GM23338 (cell line): ENCODE data around the gene MYO15B. TPM values are rescaled to one million over a fixed set of nuclear protein-coding genes. Genes with fewer than 3 reads are reported as not detected.

ENCODE experiments used
- ATAC-seq: fragments of 200-7000 bp; cut with Tn5 transposase; 3 replicates; pipeline ENCODE4 v1.9.1; 2020
- DNase-seq: peaks from one replicate; pipeline ENCODE4 v3.0.0-alpha.2; 2015; ENCODE audit warnings: low spot score
- H2AFZ ChIP-seq: fragments of 200-600 bp; sonication (generic); 2 replicates; pipeline ENCODE4 v1.8.0; 2016; ENCODE audit warnings: antibody characterized with exemption, mild to moderate bottlenecking, moderate library complexity
- H3F3A ChIP-seq: fragments of 200-600 bp; sonication (generic); replicated peaks from 2 replicates; pipeline ENCODE4 v1.8.0; 2017; ENCODE audit warnings: antibody characterized with exemption, mixed run types, low read depth
- H3K27ac ChIP-seq: fragments of 200-600 bp; sonication (generic); 2 replicates; pipeline ENCODE4 v1.6.1; 2016; ENCODE audit warnings: low read depth
- H3K27me3 ChIP-seq: fragments of 200-600 bp; sonication (generic); 2 replicates; pipeline ENCODE4 v1.8.0; 2016; ENCODE audit warnings: mild to moderate bottlenecking, mixed run types, moderate library complexity; ENCODE audit not compliant: insufficient read depth
- H3K36me3 ChIP-seq: fragments of 200-600 bp; sonication (generic); 2 replicates; pipeline ENCODE4 v1.8.0; 2016; ENCODE audit warnings: mild to moderate bottlenecking; ENCODE audit not compliant: insufficient read depth
- H3K4me1 ChIP-seq: fragments of 200-600 bp; sonication (generic); 2 replicates; pipeline ENCODE4 v1.8.0; 2016; ENCODE audit warnings: mild to moderate bottlenecking, moderate library complexity; ENCODE audit not compliant: insufficient read depth
- H3K4me2 ChIP-seq: fragments of 200-600 bp; sonication (generic); 2 replicates; pipeline ENCODE4 v1.7.1; 2017; ENCODE audit warnings: mixed run types
- H3K4me3 ChIP-seq: fragments of 200-600 bp; sonication (generic); 2 replicates; pipeline ENCODE4 v1.6.1; 2016; ENCODE audit warnings: mixed run types
- H3K79me2 ChIP-seq: fragments of 200-600 bp; sonication (generic); replicated peaks from 2 replicates; pipeline ENCODE4 v1.8.0; 2017; ENCODE audit warnings: mild to moderate bottlenecking; ENCODE audit not compliant: insufficient read depth
- H3K9me2 ChIP-seq: fragments of 200-600 bp; sonication (generic); 2 replicates; pipeline ENCODE4 v1.8.0; 2017; ENCODE audit not compliant: insufficient read depth
- H4K20me1 ChIP-seq: fragments of 200-600 bp; sonication (generic); replicated peaks from 2 replicates; pipeline ENCODE4 v1.8.0; 2017; ENCODE audit warnings: mild to moderate bottlenecking; ENCODE audit not compliant: insufficient read depth
- H3K27ac Mint-ChIP-seq: 2 replicates; pipeline ENCODE4 v1.8.0; 2020; ENCODE audit warnings: inconsistent platforms, mild to moderate bottlenecking, moderate library complexity, mixed read lengths
- H3K27me3 Mint-ChIP-seq: 3 replicates; pipeline ENCODE4 v1.8.0; 2022; ENCODE audit warnings: low read depth, mild to moderate bottlenecking, moderate library complexity, mixed read lengths, inconsistent platforms; ENCODE audit not compliant: insufficient read depth, poor library complexity
- H3K36me3 Mint-ChIP-seq: 3 replicates; pipeline ENCODE4 v1.8.0; 2021; ENCODE audit warnings: low read depth, mild to moderate bottlenecking, inconsistent platforms, moderate library complexity, mixed read lengths
- H3K4me1 Mint-ChIP-seq: 3 replicates; pipeline ENCODE4 v1.8.0; 2020; ENCODE audit warnings: mild to moderate bottlenecking, inconsistent platforms, mixed read lengths
- H3K4me3 Mint-ChIP-seq: 3 replicates; pipeline ENCODE4 v1.8.0; 2021; ENCODE audit warnings: moderate library complexity, mild to moderate bottlenecking, inconsistent platforms, mixed read lengths
- H3K9me3 Mint-ChIP-seq: 3 replicates; pipeline ENCODE4 v1.8.0; 2020; ENCODE audit warnings: moderate library complexity, mild to moderate bottlenecking, inconsistent platforms, mixed read lengths
- CREB1 ChIP-seq: fragments of 250-450 bp; sonication (Bioruptor Pico); IDR thresholded peaks from 2 replicates; pipeline ENCODE4 v1.5.0; 2020; ENCODE audit warnings: low read depth, mild to moderate bottlenecking, moderate library complexity
- JUNB ChIP-seq: IDR thresholded peaks from one replicate; pipeline ENCODE4 v1.6.1; 2016; ENCODE audit warnings: antibody characterized with exemption; ENCODE audit not compliant: unreplicated experiment
- NANOG ChIP-seq: IDR thresholded peaks from 2 replicates; pipeline ENCODE4 v1.6.1; 2016; ENCODE audit warnings: antibody characterized with exemption, borderline replicate concordance
- POLR2AphosphoS5 ChIP-seq: IDR thresholded peaks from 2 replicates; pipeline ENCODE4 v1.6.1; 2016; ENCODE audit warnings: antibody characterized with exemption, low read depth
- ZNF331 ChIP-seq: fragments of 250-450 bp; sonication (Bioruptor Pico); IDR thresholded peaks from 2 replicates; pipeline ENCODE4 v1.5.0; 2020; ENCODE audit warnings: low read depth, mild to moderate bottlenecking, moderate library complexity
- polyA plus RNA-seq: library from polyadenylated mRNA; unstranded; fragments of >200 nt; fragmentation: Nextera tagmentation; extraction: Ambion mirVana; gene quantifications from 2 replicates; pipeline ENCODE4 v1.2.1, GENCODE V29; 2016
- total RNA-seq: library from RNA; depleted of rRNA; stranded (reverse); fragments of >200 nt; shearing (Covaris generic); gene quantifications from 2 replicates; pipeline ENCODE4 v1.2.3, GENCODE V29; 2014
- TF ChIP-seq, protein P1 (sequence below): IDR thresholded peaks from 2 replicates; pipeline ENCODE4 v1.6.1; 2016; ENCODE audit warnings: antibody characterized with exemption
- TF ChIP-seq, protein P2 (sequence below): IDR thresholded peaks from one replicate; pipeline ENCODE4 v1.6.1; 2018; ENCODE audit warnings: antibody characterized with exemption; ENCODE audit not compliant: unreplicated experiment
- TF ChIP-seq, protein P3 (sequence below), 2 experiments: fragments of 200-600 bp in 1 of 2; sonication (generic) in 1 of 2; conservative IDR thresholded peaks; 2 replicates each; pipeline versions ENCODE4 v1.5.1 to v1.6.1; 2016 to 2017; ENCODE audit warnings: antibody characterized with exemption in 2 of 2, low read depth in 2 of 2, mild to moderate bottlenecking in 2 of 2, moderate library complexity in 1 of 2

MYO15B gene
- total and polyA plus RNA-seq, 2 experiments from 2014 or later: 6.6 to 12.4 TPM

DNA sequence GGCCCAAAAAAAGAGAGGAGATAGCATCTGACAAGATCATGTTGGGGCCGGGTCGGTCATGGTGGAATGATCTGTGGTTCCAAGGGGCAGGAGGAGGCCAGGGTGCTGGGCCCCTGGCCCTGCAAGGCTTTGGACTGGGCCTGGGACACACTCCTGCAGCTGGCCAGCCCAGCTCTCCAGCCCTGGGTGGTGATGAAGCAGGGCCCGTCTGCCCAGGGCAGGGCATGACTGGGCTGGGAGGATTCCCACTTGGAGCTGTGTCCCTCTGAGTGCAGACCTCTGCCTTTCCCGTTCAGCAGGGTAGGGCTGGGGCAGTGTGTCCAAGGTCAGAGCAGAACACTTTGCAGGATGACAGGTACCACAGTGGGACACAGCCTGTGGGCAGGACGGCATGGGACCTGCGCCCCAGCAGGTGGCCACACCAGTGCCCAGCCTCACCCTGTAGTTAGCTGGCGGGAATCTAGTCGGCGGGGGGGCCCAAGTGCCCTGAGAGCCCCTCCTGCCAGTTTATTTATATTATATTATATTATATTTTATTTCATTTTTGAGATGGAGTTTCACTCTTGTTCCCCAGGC is 27.6 kb upstream of the MYO15B start:
- H3K4me1 Mint-ChIP-seq: peaks cover 2% of the 10 kb centered on the region; the same call in 1 of the 3 replicates
- DNase-seq (no peak), ATAC-seq (no peak)
- no peaks in the 10 kb centered on the region for H3K27me3 Mint-ChIP-seq
- Histone ChIP-seq H3K27ac (no peak overlapping the region), H3K4me1 (no peaks in the 10 kb centered on the region; the same call in 1 of the 2 replicates), H3K4me2 (no peak overlapping the region), H3K79me2 (no peaks in the 10 kb centered on the region), H4K20me1 (no peaks in the 10 kb centered on the region), H3K27me3 (no peaks in the 10 kb centered on the region), H3K9me2 (no peaks in the 10 kb centered on the region), H2AFZ (no peak overlapping the region), H3K36me3 (no peaks in the 10 kb centered on the region; the same call in 1 of the 2 replicates), H3K4me3 (no peak overlapping the region), H3F3A (no peaks in the 10 kb centered on the region)
- no peak for TF ChIP-seq NANOG
- no peak for TF ChIP-seq ZNF331
- TF ChIP-seq CREB1 (CRISPR knock-in tag): no peak
- TF ChIP-seq, protein P1, sequence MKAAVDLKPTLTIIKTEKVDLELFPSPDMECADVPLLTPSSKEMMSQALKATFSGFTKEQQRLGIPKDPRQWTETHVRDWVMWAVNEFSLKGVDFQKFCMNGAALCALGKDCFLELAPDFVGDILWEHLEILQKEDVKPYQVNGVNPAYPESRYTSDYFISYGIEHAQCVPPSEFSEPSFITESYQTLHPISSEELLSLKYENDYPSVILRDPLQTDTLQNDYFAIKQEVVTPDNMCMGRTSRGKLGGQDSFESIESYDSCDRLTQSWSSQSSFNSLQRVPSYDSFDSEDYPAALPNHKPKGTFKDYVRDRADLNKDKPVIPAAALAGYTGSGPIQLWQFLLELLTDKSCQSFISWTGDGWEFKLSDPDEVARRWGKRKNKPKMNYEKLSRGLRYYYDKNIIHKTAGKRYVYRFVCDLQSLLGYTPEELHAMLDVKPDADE: no peak
- TF ChIP-seq, protein P2, sequence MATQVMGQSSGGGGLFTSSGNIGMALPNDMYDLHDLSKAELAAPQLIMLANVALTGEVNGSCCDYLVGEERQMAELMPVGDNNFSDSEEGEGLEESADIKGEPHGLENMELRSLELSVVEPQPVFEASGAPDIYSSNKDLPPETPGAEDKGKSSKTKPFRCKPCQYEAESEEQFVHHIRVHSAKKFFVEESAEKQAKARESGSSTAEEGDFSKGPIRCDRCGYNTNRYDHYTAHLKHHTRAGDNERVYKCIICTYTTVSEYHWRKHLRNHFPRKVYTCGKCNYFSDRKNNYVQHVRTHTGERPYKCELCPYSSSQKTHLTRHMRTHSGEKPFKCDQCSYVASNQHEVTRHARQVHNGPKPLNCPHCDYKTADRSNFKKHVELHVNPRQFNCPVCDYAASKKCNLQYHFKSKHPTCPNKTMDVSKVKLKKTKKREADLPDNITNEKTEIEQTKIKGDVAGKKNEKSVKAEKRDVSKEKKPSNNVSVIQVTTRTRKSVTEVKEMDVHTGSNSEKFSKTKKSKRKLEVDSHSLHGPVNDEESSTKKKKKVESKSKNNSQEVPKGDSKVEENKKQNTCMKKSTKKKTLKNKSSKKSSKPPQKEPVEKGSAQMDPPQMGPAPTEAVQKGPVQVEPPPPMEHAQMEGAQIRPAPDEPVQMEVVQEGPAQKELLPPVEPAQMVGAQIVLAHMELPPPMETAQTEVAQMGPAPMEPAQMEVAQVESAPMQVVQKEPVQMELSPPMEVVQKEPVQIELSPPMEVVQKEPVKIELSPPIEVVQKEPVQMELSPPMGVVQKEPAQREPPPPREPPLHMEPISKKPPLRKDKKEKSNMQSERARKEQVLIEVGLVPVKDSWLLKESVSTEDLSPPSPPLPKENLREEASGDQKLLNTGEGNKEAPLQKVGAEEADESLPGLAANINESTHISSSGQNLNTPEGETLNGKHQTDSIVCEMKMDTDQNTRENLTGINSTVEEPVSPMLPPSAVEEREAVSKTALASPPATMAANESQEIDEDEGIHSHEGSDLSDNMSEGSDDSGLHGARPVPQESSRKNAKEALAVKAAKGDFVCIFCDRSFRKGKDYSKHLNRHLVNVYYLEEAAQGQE: no peak
- TF ChIP-seq POLR2AphosphoS5: no peak
- TF ChIP-seq, protein P3, sequence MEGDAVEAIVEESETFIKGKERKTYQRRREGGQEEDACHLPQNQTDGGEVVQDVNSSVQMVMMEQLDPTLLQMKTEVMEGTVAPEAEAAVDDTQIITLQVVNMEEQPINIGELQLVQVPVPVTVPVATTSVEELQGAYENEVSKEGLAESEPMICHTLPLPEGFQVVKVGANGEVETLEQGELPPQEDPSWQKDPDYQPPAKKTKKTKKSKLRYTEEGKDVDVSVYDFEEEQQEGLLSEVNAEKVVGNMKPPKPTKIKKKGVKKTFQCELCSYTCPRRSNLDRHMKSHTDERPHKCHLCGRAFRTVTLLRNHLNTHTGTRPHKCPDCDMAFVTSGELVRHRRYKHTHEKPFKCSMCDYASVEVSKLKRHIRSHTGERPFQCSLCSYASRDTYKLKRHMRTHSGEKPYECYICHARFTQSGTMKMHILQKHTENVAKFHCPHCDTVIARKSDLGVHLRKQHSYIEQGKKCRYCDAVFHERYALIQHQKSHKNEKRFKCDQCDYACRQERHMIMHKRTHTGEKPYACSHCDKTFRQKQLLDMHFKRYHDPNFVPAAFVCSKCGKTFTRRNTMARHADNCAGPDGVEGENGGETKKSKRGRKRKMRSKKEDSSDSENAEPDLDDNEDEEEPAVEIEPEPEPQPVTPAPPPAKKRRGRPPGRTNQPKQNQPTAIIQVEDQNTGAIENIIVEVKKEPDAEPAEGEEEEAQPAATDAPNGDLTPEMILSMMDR (conservative IDR thresholded peaks at IDR 0.05; ENCODE audit: low read depth in 2 of 2): no peak
- TF ChIP-seq JUNB: no peak
- H3K27ac Mint-ChIP-seq: no peak overlapping the region
- H3K4me3 Mint-ChIP-seq: no peak overlapping the region
- no peaks in the 10 kb centered on the region for H3K9me3 Mint-ChIP-seq
- no peaks in the 10 kb centered on the region for H3K36me3 Mint-ChIP-seq
